ENCODE results near the gene ARL15. TPM values are rescaled to one million over a fixed set of nuclear protein-coding genes. Genes with fewer than 3 reads are reported as not detected.

Gene ARL15
- total RNA-seq, 4 donors from 2014 or later = 16.6 to 48.8 (median 32.3) TPM

- intact Hi-C loops (cut with DNase I; ENCODE audit: low total_unique reads) = no loop called here
- TF ChIP-seq POLR2A (IDR thresholded peaks at IDR 0.05) (no peak), CTCF (IDR thresholded peaks at IDR 0.05) (no peak)
- no peak for DNase-seq (ENCODE audit: low spot score in 2 of 2)
- H3K4me3 ChIP-seq (ENCODE audit: low read depth, poor library complexity, severe bottlenecking) = no peak overlapping the region
Measured at GRCh38 chr5:53956632-53957031, 353.7 kb downstream of the ARL15 start.

- intact Hi-C loops (cut with DNase I; ENCODE audit: low total_unique reads) = no loop called here
Measured at GRCh38 chr5:53956196-53956595, 354.2 kb downstream of the ARL15 start.

GRCh38 chr5:53950621-53951020 is 359.8 kb downstream of the ARL15 start:
- no peak for DNase-seq (ENCODE audit: low spot score in 2 of 2)
- intact Hi-C loops (cut with DNase I; ENCODE audit: low total_unique reads) = no loop called here
- WGBS, 2 donors = 58 to 73% methylated on average over 3 of the region's 3 CpGs
- no peak for TF ChIP-seq POLR2A (IDR thresholded peaks at IDR 0.05)
- no peak for TF ChIP-seq CTCF (IDR thresholded peaks at IDR 0.05)
- no peak overlapping the region for H3K4me3 ChIP-seq (ENCODE audit: low read depth, poor library complexity, severe bottlenecking)

More at GRCh38 chr5:53956196-53956595, 354.2 kb downstream of the ARL15 start:
- TF ChIP-seq POLR2A (IDR thresholded peaks at IDR 0.05) = no peak
- no peak for TF ChIP-seq CTCF (IDR thresholded peaks at IDR 0.05)
- no peak overlapping the region for H3K4me3 ChIP-seq (ENCODE audit: low read depth, poor library complexity, severe bottlenecking)
- no peak for DNase-seq (ENCODE audit: low spot score in 2 of 2)
- WGBS, 2 donors = 92 to 97% methylated on average over 1 of the region's 1 CpG

- intact Hi-C loops (cut with DNase I; ENCODE audit: low total_unique reads) = no loop called here
- H3K4me3 ChIP-seq (ENCODE audit: low read depth, poor library complexity, severe bottlenecking) = no peak overlapping the region
- no peak for DNase-seq (ENCODE audit: low spot score in 2 of 2)
- 70 to 80% methylated on average over 4 of the region's 4 CpGs for WGBS, 2 donors
- no peak for TF ChIP-seq CTCF (IDR thresholded peaks at IDR 0.05)
- TF ChIP-seq POLR2A (IDR thresholded peaks at IDR 0.05) = no peak
Measured at GRCh38 chr5:53948598-53948997, 361.8 kb downstream of the ARL15 start.

- no peak for DNase-seq (ENCODE audit: low spot score in 2 of 2)
- 91 to 93% methylated on average over 5 of the region's 5 CpGs for WGBS, 2 donors
- H3K4me3 ChIP-seq (ENCODE audit: low read depth, poor library complexity, severe bottlenecking) = no peak overlapping the region
- intact Hi-C loops (cut with DNase I; ENCODE audit: low total_unique reads) = no loop called here
- TF ChIP-seq CTCF (IDR thresholded peaks at IDR 0.05) (no peak), POLR2A (IDR thresholded peaks at IDR 0.05) (no peak)
Measured at GRCh38 chr5:53946405-53947100, 363.8 kb downstream of the ARL15 start.

- TF ChIP-seq CTCF (IDR thresholded peaks at IDR 0.05) = no peak
- no peak for TF ChIP-seq POLR2A (IDR thresholded peaks at IDR 0.05)
- WGBS, 2 donors = 93 to 94% methylated on average over 7 of the region's 7 CpGs
- no peak overlapping the region for H3K4me3 ChIP-seq (ENCODE audit: low read depth, poor library complexity, severe bottlenecking)
- DNase-seq (ENCODE audit: low spot score in 2 of 2) = no peak
- intact Hi-C loops (cut with DNase I; ENCODE audit: low total_unique reads) = no loop called here
Measured at GRCh38 chr5:53944981-53945380, 365.4 kb downstream of the ARL15 start.
